WERI-Rb-1 (cell line): ENCODE data around the gene PLEKHG3.
A peak's percentile ranks its signal among the peaks of the same experiment; 100 is the strongest.

Source experiments
- DNase-seq: peaks from one replicate; pipeline ENCODE4 v3.0.0-alpha.2; 2020
- H3K27ac ChIP-seq: fragments of 250-450 bp; sonication (Bioruptor Pico); 2 replicates; pipeline ENCODE4 v1.5.1; 2020; ENCODE audit warnings: mild to moderate bottlenecking, moderate library complexity
- H3K27me3 ChIP-seq: fragments of 250-450 bp; sonication (Bioruptor Pico); 2 replicates; pipeline ENCODE4 v1.5.1; 2021; ENCODE audit warnings: mild to moderate bottlenecking, low read depth, moderate library complexity; ENCODE audit not compliant: insufficient read depth, severe bottlenecking
- H3K36me3 ChIP-seq: fragments of 250-450 bp; sonication (Bioruptor Pico); 2 replicates; pipeline ENCODE4 v1.5.1; 2020; ENCODE audit warnings: mild to moderate bottlenecking, moderate library complexity
- H3K4me3 ChIP-seq: 2 replicates; pipeline ENCODE4 v1.5.1; 2011; ENCODE audit warnings: low read depth, mild to moderate bottlenecking, control low read depth, low read length
- H3K9me3 ChIP-seq: fragments of 250-450 bp; sonication (Bioruptor Pico); 2 replicates; pipeline ENCODE4 v1.5.1; 2021; ENCODE audit warnings: mild to moderate bottlenecking, moderate library complexity; ENCODE audit not compliant: severe bottlenecking
- TF ChIP-seq, protein P1 (sequence below): IDR thresholded peaks from 2 replicates; pipeline ENCODE4 v1.5.1; 2011; ENCODE audit warnings: low read depth, mild to moderate bottlenecking, control low read depth, inconsistent platforms, low read length

PLEKHG3 gene

DNA sequence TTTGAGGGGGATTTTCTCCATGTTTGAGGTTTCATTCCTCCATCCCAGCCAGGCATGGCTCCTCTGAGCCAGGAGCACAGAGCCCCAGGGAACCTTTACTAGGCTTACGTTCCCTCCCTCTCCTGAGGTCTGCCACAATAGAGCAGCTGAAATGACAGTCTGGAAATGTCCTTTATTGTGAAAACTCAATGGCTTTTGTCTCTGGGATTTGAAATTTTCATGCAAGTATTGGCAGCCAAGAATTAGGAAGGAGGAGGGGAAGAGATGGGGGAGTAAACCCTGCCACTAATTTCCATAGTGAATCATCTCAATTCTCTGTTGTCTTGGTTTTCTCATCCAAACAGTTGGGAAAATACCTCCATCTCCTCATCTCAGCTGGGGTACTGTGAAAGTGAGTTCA lies 2.6 kb upstream of the PLEKHG3 start:
- no peaks in the 10 kb centered on the region for H3K27me3 ChIP-seq
- H3K36me3 ChIP-seq, result no peaks in the 10 kb centered on the region
- H3K4me3 ChIP-seq, result no peak overlapping the region
- DNase-seq, result no peak
- H3K27ac ChIP-seq, result no peak overlapping the region
- TF ChIP-seq, protein P1, sequence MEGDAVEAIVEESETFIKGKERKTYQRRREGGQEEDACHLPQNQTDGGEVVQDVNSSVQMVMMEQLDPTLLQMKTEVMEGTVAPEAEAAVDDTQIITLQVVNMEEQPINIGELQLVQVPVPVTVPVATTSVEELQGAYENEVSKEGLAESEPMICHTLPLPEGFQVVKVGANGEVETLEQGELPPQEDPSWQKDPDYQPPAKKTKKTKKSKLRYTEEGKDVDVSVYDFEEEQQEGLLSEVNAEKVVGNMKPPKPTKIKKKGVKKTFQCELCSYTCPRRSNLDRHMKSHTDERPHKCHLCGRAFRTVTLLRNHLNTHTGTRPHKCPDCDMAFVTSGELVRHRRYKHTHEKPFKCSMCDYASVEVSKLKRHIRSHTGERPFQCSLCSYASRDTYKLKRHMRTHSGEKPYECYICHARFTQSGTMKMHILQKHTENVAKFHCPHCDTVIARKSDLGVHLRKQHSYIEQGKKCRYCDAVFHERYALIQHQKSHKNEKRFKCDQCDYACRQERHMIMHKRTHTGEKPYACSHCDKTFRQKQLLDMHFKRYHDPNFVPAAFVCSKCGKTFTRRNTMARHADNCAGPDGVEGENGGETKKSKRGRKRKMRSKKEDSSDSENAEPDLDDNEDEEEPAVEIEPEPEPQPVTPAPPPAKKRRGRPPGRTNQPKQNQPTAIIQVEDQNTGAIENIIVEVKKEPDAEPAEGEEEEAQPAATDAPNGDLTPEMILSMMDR, result no peak
- no peaks in the 10 kb centered on the region for H3K9me3 ChIP-seq

DNA sequence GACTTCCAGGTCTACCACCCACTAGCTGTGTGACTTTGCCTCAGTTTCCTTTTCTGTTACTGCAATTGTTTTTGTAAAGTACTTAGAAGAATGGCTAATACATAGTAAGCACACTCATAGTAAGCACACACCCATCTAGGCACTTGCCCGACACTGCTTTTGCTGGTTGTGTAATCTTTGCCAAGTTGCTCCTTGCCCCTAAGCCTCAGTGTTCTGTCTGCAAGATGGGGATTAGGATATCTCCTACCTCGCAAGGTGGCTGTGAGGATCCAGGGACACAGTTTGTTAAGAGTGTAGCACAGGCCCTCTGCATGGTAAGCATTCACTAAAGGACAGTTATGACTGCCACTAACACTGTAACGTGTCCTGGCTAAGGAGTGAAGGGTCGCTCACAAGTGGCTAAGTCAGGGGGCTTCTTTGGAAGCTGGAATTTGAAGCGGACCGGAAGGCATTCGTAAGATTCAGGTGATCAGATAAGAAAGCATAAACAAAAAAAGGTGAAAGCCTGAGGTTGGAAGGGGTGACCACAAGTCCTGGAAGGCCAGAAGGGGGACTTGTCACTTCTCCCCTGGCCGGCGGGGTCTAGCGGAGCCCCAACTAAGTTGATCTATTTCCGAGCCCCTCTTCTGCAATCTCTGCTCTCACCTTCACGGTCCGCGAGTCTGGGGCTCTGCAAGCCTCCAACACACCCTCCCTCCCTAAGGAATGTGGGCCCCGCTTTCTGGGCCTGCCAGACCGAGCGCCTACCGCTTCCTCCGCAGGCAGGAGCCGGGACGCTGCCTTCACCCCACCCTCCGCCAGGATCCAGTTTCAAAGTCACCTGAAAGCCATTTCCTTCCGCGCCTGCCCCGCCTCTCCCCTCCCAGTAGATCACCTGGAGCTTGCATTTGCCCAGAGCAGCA lies 1.5 kb upstream of the PLEKHG3 start:
- TF ChIP-seq, protein P1, result no peak
- no peak overlapping the region for H3K27ac ChIP-seq
- H3K9me3 ChIP-seq, result no peaks in the 10 kb centered on the region
- DNase-seq, result no peak
- no peaks in the 10 kb centered on the region for H3K36me3 ChIP-seq
- H3K4me3 ChIP-seq, result no peak overlapping the region
- H3K27me3 ChIP-seq, result no peaks in the 10 kb centered on the region

DNA sequence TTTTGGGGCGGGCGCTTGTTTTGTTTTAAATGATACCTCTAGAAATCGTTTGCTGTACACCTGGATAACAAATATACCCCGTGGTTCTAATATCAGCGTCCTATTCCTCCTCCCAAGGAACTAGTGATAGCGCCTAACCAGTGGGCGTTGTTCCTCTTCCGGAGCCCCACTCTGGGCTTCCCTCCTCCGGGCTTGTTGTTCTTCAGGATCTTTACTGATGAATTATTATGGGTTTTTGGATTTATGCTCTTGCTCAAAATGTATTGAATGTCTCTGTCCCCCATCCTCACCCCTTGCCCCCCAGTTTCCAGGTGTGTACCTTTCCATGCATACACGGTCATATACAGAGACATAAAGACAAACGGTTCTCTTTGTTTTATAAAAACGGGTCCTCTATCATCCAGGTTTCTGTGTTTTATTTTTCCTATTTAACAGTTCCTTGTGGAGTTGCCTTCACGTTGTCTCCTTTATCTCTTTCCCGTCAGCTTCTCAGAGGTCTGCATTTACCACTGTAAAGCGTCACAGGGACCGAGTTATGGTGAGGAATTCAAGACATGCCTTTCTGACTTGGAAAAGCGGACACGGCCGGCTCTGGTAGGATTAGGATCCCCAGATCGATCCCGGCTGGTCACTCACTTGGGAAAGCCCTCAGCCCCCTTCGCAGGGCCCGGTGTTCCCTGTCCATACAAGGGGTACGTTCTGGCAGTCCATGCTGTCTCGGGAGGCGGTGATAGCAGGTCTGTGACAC lies 655 bp upstream of the PLEKHG3 start:
- Histone ChIP-seq H3K27me3 (no peaks in the 10 kb centered on the region), H3K4me3 (peak overlapping the region; percentile 78), H3K27ac (0 out of 2 replicates have a peak overlapping the region, but pooled peaks have one; percentile 3), H3K9me3 (no peaks in the 10 kb centered on the region), H3K36me3 (no peaks in the 10 kb centered on the region)
- TF ChIP-seq, protein P1, result no peak
- peak; percentile 48 for DNase-seq

DNA sequence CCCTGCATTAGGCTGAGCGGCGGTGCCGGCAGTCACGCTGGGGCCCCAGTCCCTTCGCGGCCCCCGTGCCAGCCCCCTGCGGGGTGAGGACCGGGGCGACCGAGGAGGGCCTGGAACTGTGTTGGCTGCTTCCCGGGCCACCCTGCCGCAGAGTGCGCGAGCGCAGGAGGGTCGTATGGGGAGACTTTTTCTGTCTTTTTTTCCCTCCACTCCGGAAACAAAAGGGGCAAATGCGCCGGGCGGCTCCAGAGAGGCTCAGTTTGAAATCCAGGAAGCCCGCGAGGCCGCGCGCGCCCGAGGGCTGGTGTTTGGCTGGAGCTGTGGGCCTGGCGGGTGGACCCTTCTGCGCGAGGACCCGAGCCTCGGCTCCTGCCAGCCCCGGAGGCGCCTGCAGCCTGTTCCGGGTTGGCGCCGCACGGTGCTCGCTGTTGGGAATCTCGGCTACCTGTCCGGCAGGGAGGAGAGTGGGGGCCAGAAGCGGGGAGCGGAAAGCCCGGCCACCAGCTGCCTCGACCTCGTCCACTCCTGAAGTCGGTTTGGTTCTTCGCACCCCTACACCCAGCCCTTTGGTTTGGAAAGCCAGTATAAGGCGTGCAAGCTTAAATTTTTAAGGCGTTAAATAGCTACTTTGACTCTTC lies 638 bp downstream of the PLEKHG3 start:
- Histone ChIP-seq H3K4me3 (peak overlapping the region; percentile 78), H3K27me3 (no peaks in the 10 kb centered on the region), H3K36me3 (no peaks in the 10 kb centered on the region), H3K27ac (peak overlapping the region; percentile 60), H3K9me3 (no peaks in the 10 kb centered on the region)
- TF ChIP-seq, protein P1, result no peak
- DNase-seq, result no peak

DNA sequence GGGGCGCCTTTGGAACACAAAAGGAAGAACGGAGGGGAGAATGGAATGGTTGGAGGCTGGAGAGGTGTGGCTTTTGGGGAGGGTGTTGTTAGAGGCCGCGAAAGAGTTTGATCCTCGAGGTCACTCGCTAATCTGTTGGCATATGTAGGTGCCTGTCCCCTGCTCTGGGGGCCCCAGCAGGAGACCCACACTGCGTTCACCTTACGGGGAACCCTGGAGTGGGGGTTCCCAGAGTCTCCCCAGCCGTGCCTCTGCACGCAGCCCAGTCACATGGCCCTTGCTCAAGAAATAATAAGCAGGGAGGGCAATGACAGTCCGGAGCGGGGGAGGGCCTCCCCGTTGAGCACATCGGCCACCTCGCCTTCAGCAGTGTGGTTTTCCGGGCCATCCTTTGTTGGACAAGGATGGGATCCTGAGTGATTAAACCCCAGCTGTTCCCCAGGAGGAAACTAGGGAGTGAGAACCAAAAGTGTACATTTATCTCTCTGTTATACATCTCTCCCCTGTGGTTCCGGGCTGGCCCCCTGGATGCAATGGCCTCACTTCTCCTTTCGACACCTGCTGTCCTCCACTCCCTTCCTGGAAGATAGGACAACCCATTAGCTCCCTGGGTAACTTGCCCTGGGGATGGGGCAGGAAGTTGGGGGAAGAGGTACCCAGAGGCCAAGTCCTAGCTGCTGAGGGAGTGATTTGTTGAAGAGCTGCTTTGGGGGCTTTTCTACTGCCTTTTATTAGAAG lies 1.3 kb downstream of the PLEKHG3 start:
- H3K4me3 ChIP-seq, result peak overlapping the region; percentile 78
- no peaks in the 10 kb centered on the region for H3K9me3 ChIP-seq
- DNase-seq, result no peak
- H3K36me3 ChIP-seq, result no peaks in the 10 kb centered on the region
- H3K27me3 ChIP-seq, result no peaks in the 10 kb centered on the region
- H3K27ac ChIP-seq, result no peak overlapping the region
- TF ChIP-seq, protein P1, result no peak
